IPS DF 19.7 (cell line): ENCODE measurements around the gene EID2B.

ENCODE experiments used
- DNase-seq: peaks from one replicate; pipeline ENCODE4 v3.0.0-alpha.2; 2013; ENCODE audit warnings: low read depth, low spot score

The EID2B gene

DNA sequence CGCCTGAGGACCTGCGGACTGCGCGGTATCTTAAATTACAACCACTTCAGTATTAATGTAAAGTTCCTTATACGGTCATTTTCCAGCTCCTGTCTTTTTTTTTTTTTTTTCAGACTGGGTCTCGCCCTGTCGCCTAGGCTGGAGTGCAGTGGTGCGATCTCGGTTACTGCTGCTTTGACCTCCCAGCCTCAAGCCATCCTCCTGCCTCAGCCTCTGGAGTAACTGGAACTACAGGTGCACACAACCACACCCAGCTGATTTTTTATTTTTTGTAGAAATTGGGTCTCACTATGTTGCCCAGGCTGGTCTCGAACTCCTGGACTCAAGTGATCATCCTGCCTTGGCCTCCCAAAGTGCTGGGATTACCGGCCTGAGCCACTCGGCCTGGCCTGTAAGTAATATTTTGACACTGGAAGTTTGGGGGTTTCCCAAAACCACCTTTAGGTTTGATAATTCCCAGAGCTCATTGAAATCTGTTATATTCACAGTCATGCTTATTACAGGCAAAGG, 406 bp upstream of the EID2B start:
- no peak for DNase-seq

DNA sequence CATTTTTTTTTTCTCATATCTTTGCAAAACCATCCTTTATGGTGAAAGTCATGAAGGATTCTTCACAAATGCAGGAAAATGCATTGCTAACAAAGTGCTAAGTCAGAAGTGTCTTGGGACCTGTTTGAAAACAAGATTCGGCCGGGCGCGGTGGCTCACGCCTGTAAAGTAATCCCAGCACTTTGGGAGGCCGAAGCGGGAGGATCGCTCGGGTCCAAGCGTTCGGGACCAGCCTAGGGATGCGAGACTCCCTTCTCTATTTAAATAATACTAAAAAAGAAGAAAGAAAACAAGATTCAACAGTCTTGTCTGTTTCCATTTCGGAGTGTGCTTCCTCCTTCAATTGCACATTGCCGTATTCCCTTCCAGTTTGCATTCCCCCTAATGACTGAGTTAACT, 819 bp downstream of the EID2B start:
- no peak for DNase-seq

DNA sequence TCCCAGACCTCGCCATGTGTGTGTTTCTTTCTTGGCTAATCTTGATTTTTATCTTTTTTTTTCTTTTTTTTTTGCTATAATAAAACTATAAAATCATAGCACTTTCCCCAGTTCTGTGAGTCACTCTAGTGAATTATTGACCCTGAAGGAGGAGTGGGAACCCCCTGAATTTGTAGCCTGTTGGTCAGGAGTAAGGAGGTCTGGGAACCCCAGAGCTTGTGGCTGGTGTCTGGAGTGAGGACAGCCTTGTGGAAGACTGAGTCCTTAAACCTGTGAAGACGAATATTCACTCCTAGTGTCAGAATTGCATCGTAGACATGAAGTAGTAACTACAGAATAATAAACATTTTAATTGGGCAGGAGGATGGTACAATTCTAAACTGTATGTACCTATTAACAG, 7.4 kb downstream of the EID2B start:
- no peak for DNase-seq

DNA sequence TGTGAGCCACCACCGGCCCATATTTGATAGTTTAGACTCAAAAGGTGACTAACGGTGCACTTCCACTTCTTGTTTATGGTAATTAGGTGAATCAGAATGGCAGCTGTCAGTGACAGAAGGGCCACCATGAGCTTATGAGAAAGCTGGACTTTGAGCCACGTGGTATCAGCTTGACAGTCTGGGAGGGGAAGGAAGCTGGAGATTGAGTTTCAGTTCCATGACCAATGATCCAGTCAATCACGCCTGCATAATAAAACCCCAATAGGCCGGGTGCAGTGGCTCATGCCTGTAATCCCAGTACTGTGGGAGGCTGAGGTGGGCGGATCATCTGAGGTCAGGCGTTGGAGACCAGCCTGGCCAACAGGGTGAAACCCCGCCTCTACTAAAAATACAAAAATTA, 8.2 kb downstream of the EID2B start:
- DNase-seq = no peak

GRCh38 chr19:39520541-39521484, 11.8 kb downstream of the EID2B start:
- DNase-seq = no peak

GRCh38 chr19:39518975-39519374, 13.7 kb downstream of the EID2B start:
- no peak for DNase-seq

DNA sequence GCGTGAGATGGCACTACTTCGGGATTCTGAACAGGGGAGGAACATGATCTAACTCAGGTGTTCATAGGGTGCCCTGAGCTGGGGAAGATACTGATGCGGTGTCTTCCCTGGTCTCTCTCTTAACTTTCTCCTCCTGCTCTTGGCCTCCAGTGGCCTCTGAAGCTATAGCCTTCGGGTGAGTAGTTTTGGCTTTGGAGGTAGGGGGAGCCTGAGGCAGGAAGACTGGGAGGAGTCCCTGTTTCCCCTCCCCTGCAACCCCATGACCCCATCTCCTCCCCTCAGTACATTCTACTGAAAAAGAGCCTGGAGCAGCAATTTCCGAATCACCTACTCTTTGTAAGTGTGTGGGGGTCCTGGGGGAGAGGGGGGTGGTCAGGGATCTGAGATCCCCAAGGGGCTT, 14.2 kb downstream of the EID2B start:
- DNase-seq = no peak

GRCh38 chr19:39517432-39517831, 15.2 kb downstream of the EID2B start:
- DNase-seq = no peak

DNA sequence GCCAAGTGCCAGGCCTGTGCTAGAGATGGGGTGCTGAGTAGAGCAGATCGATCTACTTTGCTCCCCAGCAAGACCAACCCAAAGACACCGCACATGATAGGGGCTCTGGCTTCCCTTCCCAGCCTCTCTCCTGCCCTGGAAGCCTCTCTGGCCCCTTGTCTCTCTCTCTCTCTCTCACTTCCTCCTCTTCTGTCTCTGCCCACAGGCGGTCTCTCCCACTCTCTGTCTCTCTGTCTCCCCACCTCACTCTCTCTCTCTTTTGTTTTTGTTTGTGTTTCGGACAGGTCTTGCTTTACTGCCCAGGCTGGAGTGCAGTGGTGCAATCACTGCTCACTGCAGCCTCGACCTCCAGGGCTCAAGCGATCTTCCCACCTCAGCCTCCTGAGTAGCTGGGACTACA, 16.4 kb downstream of the EID2B start:
- DNase-seq = no peak

DNA sequence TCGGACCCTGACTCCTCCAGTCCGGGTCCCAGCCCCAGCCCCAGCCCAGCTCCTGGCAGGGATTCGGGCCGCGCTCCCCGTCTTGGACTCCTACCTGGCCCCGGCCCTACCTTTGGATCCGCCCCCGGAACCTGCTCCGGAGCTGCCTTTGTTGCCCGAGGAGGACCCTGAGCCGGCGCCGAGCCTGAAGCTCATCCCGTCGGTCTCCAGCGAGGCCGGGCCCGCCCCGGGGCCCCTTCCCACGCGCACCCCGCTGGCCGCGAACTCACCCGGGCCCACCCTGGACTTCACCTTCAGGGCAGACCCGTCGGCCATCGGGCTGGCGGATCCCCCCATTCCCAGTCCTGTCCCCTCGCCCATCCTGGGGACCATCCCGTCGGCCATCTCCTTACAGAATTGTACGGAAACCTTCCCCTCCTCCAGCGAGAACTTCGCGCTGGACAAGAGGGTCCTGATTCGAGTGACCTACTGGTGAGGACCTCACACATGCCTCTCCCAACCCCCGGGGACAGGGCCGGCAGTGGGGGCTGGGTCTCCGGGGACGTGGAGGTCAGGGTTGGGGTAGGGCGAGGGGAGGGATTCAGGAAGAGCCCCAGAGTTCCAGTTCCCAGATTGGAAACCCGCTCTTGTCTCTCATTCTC, 17.0 kb downstream of the EID2B start:
- DNase-seq = no peak

DNA sequence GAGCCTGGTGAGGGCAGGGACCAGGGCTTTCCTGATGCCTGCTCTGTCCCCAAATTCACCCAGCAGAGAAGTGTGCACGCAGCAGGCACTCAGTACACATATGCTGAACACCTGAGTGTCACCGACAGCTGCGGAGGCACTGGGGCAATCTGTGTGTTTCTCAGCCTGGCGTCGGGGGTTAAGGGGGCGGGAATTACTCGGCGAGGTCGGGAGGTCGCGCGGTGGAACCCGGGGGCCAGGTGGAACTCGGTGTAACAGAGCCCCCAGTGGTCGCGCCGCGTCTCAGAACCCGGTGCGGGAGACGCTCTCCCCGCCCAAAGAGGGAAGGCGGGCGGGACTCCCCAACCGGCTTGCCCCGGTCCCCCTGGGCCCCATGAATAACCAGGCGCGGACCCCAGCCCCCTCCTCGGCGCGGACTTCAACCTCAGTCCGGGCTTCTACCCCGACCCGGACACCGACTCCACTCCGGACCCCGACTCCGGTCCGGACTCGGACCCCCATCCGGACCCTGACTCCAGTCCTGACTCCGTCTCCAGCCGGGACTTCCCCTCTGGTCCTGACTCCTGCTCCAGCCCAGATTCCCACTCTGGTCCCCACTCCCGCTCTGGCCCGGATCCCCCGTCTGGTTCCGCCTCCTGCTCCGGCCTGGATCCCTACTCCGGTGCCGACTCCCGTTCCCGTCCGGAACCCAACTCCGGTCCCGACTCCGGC, 17.7 kb downstream of the EID2B start, which contains the start of gene SELENOV:
Gene SELENOV, plus strand, starts transcription at position 300 of the 711 bp plus-strand sequence. Its CDS starts 74 bp downstream, at position 374.
- DNase-seq = peak; percentile 90

DNA sequence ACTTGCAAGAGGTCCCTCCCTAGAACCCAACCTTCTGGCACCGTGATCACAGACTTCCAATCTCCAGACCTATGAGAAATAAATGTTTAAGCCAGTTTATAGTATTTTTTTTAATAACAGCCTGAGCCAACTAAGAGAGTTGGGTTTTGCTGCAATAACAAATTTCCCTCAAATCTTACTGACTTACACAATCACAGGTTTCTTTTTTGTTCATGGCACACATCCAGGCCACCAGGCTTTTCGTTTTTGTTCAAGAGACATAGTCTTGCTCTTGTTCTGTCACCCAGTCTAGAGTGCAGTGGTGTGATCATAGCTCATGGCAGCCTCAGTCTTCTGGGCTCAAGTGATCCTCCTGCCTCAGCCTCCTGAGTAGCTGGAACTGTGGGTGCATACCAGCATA, 19.7 kb downstream of the EID2B start:
- DNase-seq = no peak

GRCh38 chr19:39509233-39509632, 23.4 kb downstream of the EID2B start:
- DNase-seq = no peak

DNA sequence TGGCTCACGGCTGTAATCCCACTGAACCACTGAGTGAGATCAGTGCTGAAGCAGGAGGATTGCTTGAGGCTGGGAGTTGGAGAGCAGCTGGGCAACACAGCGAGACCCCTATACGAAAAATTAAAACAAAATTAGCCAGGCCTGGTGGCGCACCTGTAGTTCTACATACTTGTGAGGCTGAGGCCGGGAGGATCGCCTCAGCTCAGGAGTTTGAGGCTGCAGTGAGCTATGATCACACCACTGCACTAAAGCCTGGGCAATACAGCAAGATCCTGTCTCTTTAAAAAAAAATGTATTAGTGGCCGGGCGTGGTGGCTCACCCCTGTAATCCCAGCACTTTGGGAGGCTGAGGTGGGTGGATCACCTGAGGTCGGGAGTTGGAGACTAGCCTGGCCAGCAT, 24.0 kb downstream of the EID2B start:
- DNase-seq = no peak

DNA sequence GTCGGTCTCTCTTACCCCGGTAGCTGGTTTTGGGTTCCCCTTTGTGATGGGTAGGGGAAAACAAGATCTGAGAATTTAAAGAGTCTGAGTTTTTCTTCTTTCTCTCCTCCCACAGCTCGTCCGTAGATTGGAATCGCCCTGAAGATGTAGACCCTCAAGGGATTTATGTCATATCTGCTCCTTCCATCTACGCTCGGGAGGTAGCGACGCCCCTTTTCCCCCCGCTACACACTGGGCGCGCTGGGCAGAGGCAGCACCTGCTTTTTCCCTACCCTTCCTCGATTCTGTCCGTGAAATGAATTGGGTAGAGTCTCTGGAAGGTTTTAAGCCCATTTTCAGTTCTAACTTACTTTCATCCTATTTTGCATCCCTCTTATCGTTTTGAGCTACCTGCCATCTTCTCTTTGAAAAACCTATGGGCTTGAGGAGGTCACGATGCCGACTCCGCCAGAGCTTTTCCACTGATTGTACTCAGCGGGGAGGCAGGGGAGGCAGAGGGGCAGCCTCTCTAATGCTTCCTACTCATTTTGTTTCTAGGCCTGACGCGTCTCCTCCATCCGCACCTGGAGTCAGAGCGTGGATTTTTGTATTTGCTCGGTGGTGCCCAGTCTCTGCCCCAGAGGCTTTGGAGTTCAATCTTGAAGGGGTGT, 24.8 kb downstream of the EID2B start:
- no peak for DNase-seq

- no peak for DNase-seq
Observed at GRCh38 chr19:39506944-39507714, 25.5 kb downstream of the EID2B start.

DNA sequence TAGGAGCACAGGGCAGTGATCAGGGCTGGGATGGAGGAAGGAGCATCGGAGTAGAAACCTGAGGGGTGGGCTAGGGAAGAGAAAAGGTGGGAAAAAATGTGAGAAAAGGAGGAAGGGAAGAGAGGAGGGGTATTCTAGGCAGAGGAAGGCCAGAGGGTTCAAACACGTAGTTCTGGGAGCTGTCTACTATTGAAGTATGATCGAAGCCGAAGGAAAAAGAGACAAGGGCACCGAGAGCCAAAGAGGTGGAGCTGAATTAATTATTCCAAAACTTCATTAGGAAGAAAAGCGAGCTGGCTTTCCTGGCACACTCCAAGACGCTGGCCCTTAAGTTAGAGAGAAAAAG, 26.1 kb downstream of the EID2B start:
- DNase-seq = no peak

GRCh38 chr19:39502640-39503417, 29.8 kb downstream of the EID2B start:
- no peak for DNase-seq

- no peak for DNase-seq
Observed at GRCh38 chr19:39501340-39501739, 31.3 kb downstream of the EID2B start.

DNA sequence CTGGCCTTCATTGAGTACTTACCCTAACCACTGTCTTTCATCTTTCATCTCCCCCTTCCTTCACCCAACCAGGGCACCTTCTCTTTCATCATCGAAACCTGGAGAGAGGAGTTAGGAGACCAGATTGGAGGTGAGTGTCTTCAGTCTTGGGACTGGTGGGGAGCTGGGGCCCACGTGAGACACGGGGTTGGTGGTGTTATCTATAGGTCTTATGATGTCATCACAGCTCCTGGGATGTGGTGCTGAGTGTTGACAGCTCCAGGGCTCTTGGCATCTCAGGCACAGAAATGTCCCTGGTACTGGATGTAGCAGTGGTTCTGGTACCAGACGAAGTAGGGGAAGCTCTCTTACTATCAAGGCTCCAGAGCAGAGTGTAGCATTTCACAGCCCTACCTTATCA, 32.1 kb downstream of the EID2B start:
- no peak for DNase-seq
